GM19099 (cell line): ENCODE measurements around the gene MAPK9.
A peak's percentile ranks its signal among the peaks of the same experiment; 100 is the strongest.

ENCODE experiments used
- POLR2A ChIP-seq: IDR thresholded peaks from 3 replicates; pipeline ENCODE4 v1.6.1; 2011; ENCODE audit warnings: low read depth; ENCODE audit not compliant: insufficient read length; ENCODE audit errors: extremely low read depth

MAPK9 gene

GRCh38 chr5:180291943-180292831 lies at the start of gene MAPK9:
Gene MAPK9 (minus strand): TSS chr5:180292083. CDS start chr5:180280561, 11,522 bp downstream.
- TF ChIP-seq POLR2A = peak; percentile 58

DNA sequence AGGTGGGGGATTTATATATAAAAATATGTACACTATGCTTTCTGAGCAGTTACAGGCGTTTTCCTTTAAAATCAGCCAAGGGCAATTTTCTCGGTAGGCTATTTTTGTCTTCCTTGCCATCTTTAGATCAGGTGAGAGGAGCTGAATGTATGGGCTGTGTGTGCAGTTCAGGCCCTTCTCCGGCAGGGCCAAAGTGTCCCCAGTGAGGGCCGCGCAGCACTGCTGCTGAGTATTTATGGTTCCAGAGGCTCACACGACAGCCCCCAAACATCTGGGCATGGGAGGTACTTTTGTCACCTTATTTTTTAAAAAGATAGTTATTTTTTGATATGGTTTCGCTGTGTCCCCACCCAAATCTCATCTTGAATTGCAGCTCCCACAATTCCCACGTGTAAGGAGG lies 49.7 kb upstream of the MAPK9 start:
- no peak for TF ChIP-seq POLR2A

- no peak for TF ChIP-seq POLR2A
Observed at GRCh38 chr5:180340856-180341255, 49.0 kb upstream of the MAPK9 start.

DNA sequence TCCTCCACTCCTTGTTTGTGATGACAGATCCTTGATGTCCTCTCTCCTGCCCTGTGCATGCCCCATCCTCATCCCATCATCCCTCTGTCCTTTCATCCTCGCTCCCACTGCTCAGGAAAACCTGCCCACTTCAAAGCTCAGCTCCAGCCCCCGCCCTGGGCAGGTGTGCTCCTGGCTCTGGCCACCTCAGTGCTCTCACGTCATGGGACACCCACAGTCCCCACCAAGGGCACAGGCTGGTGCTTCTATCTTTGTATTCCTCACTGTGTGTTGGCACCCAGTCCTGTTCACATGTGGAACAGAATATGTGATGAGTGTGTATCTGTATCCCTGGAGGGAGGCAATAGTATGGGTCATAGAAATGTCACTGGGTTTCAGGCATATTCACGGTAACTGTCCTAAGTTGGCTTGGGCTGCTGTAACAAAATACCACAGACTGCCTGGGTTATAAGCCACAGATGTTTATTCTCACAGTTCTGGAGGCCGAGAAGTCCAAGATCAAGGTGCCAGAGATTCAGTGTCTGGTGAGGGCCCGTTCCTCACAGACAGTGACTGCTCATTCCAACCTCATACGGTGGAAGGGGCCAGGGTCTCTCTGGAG lies 47.8 kb upstream of the MAPK9 start:
- no peak for TF ChIP-seq POLR2A

- no peak for TF ChIP-seq POLR2A
Observed at GRCh38 chr5:180338001-180338707, 46.3 kb upstream of the MAPK9 start.

DNA sequence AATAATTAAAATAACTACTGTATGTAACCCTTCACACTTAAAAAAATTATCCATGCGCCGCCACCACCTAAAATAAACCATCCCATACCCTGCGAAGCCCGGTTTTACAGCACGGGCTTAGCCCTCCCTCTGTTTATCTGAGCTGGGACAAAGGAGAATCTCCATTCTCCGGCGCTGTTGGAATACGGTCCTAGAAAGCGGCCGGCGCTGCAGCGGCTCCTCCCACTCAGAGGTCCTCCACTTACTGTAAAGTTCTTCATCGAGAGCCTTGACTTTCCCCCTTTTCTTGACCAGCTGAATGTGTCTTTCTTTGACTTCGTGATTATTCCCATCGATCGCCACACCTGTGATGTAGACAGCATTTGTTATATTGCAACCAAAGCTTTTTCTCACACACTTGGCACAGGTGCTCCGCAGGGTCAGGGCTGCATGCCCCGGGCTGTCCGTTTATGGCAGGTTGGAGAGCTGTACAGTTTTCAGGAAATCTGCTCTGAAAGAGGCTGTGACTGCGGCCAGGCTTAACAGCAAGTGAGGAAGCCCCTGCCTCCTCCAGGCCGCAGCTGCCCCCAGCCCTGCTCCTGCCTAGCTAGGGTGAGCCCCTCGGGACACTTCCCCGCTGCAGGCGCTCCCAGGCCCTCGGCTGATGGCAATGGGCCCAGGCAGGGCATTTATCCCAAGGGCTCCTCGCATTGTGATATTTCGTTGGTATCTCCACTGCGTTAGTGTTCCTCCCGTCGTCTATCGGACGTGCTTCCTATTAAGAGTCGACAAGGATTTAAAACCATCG lies 44.5 kb upstream of the MAPK9 start:
- TF ChIP-seq POLR2A = no peak

DNA sequence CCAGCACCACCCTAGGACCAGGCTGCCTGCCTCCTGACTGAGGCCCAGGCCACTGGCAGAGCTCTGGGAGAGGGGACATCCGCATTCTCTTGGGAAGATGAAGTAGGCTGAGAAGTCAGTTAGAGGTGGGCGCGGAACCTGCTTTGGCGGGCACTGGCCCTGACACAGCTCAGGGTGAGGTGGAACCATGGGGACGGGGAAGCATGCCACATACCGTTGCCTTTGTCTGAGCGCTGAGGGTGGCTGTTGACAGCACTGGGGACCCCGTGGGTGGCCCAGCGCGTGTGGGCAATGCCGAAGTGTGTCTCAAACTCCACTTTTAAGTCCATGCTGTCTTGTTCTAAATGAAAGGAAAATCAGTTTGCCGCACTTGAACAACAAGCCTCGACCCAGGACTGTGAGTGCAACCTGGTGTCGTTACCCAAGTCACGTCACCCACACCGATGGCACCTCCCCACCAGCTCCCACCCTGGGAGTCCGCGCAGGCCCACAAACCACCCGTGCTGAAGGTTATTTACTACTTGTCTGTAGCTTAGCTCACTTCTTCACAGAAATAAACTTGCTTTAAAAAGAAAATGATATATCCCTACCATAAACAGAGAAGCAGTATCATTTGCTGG lies 43.8 kb upstream of the MAPK9 start:
- TF ChIP-seq POLR2A = no peak

DNA sequence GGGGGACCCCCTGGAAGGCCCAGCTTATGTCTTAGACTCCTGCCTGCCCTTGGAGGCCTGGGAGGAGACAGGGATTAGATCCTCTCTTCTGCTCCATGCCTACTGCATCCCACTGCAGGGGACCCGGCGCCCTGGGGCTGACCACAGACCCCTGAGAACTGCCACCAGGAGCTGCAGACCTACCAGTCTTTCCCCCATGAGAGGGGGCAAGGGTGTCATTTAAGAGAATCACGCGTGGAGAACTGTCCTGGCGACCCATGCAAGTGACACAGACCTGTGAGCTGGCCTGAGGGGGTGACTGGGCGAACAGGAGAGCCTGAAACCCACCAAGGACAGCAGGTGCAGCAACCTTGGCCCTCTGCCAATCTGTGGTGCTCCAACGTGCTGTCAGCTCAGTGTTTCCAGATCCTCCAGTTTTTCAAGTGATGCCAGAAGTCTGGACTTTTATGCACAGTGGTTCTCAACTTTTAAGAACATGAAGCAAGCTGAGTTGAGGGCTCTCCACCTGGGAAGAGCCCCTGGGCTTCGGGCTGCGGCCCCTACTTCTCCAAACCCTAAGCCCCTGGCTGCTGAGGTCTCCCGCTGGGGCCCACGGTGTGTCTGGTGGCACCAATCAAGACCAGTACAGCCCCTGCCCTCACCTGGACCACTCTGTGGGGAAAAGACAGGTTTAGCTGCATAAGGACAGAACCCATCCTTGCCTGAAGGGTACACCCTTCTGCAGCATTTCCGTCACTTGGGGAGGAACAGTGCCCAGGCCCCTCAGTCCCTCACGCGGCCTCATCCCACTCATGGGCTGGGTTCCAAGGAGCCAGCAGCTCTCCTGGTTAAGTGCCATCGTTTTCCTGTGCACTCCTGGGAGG lies 43.1 kb upstream of the MAPK9 start:
- TF ChIP-seq POLR2A = no peak

GRCh38 chr5:180334176-180334575 lies 42.3 kb upstream of the MAPK9 start:
- no peak for TF ChIP-seq POLR2A

GRCh38 chr5:180333661-180334060 lies 41.8 kb upstream of the MAPK9 start:
- TF ChIP-seq POLR2A = no peak

- no peak for TF ChIP-seq POLR2A
Observed at GRCh38 chr5:180332861-180333260, 41.0 kb upstream of the MAPK9 start.

- no peak for TF ChIP-seq POLR2A
Observed at GRCh38 chr5:180332051-180332517, 40.2 kb upstream of the MAPK9 start.

DNA sequence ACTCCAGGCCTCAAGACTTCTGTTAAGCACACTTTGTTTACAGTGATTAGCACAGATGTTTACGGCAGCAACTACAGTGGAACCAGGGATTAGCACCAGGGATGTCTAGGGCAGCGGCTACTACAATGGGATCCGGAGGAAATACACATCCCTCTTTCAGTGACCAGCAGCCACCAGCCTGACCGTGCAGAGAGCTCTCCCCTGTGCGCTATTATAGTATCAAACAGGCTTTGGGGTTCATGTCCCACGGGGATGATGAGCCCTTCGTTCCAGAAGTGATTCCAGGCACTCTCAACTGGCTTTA lies 39.7 kb upstream of the MAPK9 start:
- no peak for TF ChIP-seq POLR2A
